ENCODE measurements around the gene GNL1.
"Not testable (repeated sequence)": the region's sequence is repeated elsewhere in the genome, so short reads cannot be mapped to it uniquely, and the experiment has no call there.

GRCh38 chr6:30518505-30519145, 37.7 kb downstream of the GNL1 start:
- not testable (repeated sequence) for TF ChIP-seq CTCF (IDR thresholded peaks at IDR 0.05; ENCODE audit: insufficient read depth, low read depth, low read length); EZH2 (IDR thresholded peaks at IDR 0.05; ENCODE audit: insufficient read depth, low read length)

Measured in astrocyte (in vitro differentiated cells and primary cell).